ENCODE measurements around the gene ENOPH1. TPM values are rescaled to one million over a fixed set of nuclear protein-coding genes. Genes with fewer than 3 reads are reported as not detected.
"Not testable (repeated sequence)": the region's sequence is repeated elsewhere in the genome, so short reads cannot be mapped to it uniquely, and the experiment has no call there.

The ENOPH1 gene
- total RNA-seq, 2 donors from 2014 or later = 47.1 to 57.3 TPM

DNA sequence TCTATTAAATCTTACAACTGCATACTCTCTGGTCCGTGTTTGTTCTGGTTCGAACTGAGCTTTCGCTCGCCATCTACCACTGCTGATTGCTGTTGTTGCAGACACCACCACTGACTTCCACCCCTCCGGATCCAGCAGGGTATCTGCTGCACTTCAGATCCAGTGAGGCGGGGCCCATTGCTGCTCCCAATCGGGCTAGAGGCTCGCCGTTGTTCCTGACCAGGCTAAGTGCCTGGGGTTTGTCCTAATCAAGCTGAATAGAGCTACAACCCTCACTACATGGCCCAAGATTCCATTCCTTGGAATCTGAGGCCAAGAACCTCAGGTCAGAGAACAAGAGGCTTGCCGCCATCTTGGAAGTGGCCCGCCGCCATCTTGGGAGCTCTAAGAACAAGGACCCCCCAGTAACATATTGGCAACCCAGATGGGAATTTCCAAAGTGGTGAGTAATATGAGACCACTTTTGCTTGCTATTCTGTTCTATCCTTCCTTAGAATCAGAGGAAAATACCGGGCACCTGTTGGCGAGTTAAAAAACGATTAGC, 43.3 kb downstream of the ENOPH1 start:
- H3K4me3 Mint-ChIP-seq = no peak overlapping the region
- no peak overlapping the region for H3K27ac ChIP-seq (ENCODE audit: low read depth, low read length)
- peaks cover 2% of the 10 kb centered on the region for H3K9me3 ChIP-seq (ENCODE audit: control insufficient read depth, low read length)
- TF ChIP-seq, protein P1, sequence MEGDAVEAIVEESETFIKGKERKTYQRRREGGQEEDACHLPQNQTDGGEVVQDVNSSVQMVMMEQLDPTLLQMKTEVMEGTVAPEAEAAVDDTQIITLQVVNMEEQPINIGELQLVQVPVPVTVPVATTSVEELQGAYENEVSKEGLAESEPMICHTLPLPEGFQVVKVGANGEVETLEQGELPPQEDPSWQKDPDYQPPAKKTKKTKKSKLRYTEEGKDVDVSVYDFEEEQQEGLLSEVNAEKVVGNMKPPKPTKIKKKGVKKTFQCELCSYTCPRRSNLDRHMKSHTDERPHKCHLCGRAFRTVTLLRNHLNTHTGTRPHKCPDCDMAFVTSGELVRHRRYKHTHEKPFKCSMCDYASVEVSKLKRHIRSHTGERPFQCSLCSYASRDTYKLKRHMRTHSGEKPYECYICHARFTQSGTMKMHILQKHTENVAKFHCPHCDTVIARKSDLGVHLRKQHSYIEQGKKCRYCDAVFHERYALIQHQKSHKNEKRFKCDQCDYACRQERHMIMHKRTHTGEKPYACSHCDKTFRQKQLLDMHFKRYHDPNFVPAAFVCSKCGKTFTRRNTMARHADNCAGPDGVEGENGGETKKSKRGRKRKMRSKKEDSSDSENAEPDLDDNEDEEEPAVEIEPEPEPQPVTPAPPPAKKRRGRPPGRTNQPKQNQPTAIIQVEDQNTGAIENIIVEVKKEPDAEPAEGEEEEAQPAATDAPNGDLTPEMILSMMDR (conservative IDR thresholded peaks at IDR 0.05) = no peak
- no peak overlapping the region for H3K9ac ChIP-seq (ENCODE audit: extremely low read depth, low read length, poor library complexity, severe bottlenecking)
- H3K4me1 Mint-ChIP-seq = peaks cover 39% of the 10 kb centered on the region
- no peaks in the 10 kb centered on the region for H3K36me3 Mint-ChIP-seq (ENCODE audit: low read depth)
- H3K36me3 ChIP-seq (ENCODE audit: control insufficient read depth, insufficient read depth, low read length) = peaks cover 6% of the 10 kb centered on the region
- H3K9me3 Mint-ChIP-seq = peaks cover 2% of the 10 kb centered on the region
- H3K27me3 Mint-ChIP-seq (ENCODE audit: insufficient read depth) = no peaks in the 10 kb centered on the region
- 97 to 98% methylated on average over 9 to 15 of the region's 15 CpGs for WGBS, 2 experiments (ENCODE audit: insufficient coverage in 1 of 2, insufficient read length in 1 of 2)
- H3K27ac Mint-ChIP-seq = no peak overlapping the region
- DNase-seq = peak; percentile 45
- H3K4me1 ChIP-seq (ENCODE audit: control insufficient read depth, insufficient read depth, low read length) = peaks cover 8% of the 10 kb centered on the region
- no peak overlapping the region for H3K4me3 ChIP-seq (ENCODE audit: low read length)
- H3K27me3 ChIP-seq (ENCODE audit: control insufficient read depth, insufficient read depth, low read length, poor library complexity, severe bottlenecking) = no peaks in the 10 kb centered on the region

DNA sequence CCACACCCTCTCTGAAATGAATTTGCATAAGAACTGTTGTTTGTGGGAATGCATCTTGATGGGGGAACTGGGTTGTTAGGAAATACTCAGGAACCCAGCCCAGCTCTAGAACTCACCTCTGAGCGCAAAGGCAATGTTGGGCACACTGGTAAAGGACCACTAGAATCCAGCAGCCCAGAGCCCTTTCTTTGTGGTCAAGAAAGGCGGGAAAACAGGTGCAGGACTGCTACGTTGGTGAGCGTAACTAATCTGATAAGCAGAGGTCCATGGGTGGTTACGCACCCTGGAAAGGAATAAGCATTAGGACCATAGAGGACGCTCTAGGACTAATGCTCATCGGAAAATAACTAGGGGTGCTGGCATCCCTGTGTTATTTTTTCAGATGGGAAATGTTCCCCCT, 45.5 kb downstream of the ENOPH1 start:
- not testable (repeated sequence) for H3K4me3 ChIP-seq (ENCODE audit: low read length); H3K9me3 Mint-ChIP-seq; H3K27me3 ChIP-seq (ENCODE audit: control insufficient read depth, insufficient read depth, low read length, poor library complexity, severe bottlenecking); H3K4me3 Mint-ChIP-seq; DNase-seq; H3K9ac ChIP-seq (ENCODE audit: extremely low read depth, low read length, poor library complexity, severe bottlenecking); H3K27ac Mint-ChIP-seq; H3K27ac ChIP-seq (ENCODE audit: low read depth, low read length); H3K27me3 Mint-ChIP-seq (ENCODE audit: insufficient read depth); H3K4me1 ChIP-seq (ENCODE audit: control insufficient read depth, insufficient read depth, low read length); H3K36me3 Mint-ChIP-seq (ENCODE audit: low read depth); H3K36me3 ChIP-seq (ENCODE audit: control insufficient read depth, insufficient read depth, low read length); H3K9me3 ChIP-seq (ENCODE audit: control insufficient read depth, low read length)
- peaks cover 31% of the 10 kb centered on the region for H3K4me1 Mint-ChIP-seq
- WGBS, 2 experiments (ENCODE audit: insufficient coverage in 1 of 2, insufficient read length in 1 of 2) = 93 to 97% methylated on average over 4 to 7 of the region's 7 CpGs

DNA sequence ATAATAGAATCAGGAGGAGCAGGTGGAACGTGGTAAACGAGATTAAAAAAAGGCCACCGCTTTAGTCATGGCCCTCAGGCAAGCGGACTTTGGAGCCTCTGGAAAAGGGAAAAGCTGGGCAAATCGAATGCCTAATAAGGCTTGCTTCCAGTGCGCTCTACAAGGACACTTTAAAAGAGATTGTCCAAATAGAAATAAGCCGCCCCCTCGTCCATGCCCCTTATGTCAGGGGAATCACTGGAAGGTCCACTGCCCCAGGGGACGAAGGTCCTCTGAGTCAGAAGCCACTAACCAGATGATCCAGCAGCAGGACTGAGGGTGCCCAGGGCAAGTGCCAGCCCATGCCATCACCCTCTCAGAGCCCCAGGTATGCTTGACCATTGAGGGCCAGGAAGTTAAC, 47.1 kb downstream of the ENOPH1 start:
- H3K36me3 Mint-ChIP-seq (ENCODE audit: low read depth); H3K27me3 Mint-ChIP-seq (ENCODE audit: insufficient read depth); H3K27ac Mint-ChIP-seq; H3K27ac ChIP-seq (ENCODE audit: low read depth, low read length); H3K4me1 ChIP-seq (ENCODE audit: control insufficient read depth, insufficient read depth, low read length); H3K4me3 Mint-ChIP-seq; H3K4me3 ChIP-seq (ENCODE audit: low read length); H3K9me3 ChIP-seq (ENCODE audit: control insufficient read depth, low read length); H3K36me3 ChIP-seq (ENCODE audit: control insufficient read depth, insufficient read depth, low read length); H3K9me3 Mint-ChIP-seq; H3K9ac ChIP-seq (ENCODE audit: extremely low read depth, low read length, poor library complexity, severe bottlenecking); H3K27me3 ChIP-seq (ENCODE audit: control insufficient read depth, insufficient read depth, low read length, poor library complexity, severe bottlenecking): not testable (repeated sequence)
- H3K4me1 Mint-ChIP-seq = peaks cover 30% of the 10 kb centered on the region
- peak; percentile 10 for DNase-seq
- WGBS, 2 experiments (ENCODE audit: insufficient coverage in 1 of 2, insufficient read length in 1 of 2) = 93 to 100% methylated on average over 2 to 9 of the region's 9 CpGs

DNA sequence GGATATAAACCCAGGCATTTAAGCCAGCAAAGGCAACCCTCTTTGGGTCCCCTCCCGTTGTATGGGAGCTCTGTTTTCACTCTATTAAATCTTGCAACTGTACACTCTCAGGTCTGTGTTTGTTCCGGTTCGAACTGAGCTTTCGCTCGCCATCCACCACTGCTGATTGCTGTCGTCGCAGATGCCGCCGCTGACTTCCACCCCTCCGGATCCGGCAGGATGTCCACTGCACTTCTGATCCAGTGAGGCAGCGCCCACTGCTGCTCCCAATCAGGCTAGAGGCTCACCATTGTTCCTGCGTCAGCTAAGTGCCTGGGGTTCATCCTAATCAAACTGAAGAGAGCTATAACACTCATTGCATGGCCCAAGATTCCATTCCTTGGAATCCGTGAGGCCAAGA, 49.2 kb downstream of the ENOPH1 start:
- Mint-ChIP-seq H3K27me3 (ENCODE audit: insufficient read depth) (no peaks in the 10 kb centered on the region), H3K4me3 (no peak overlapping the region), H3K9me3 (peaks cover 8% of the 10 kb centered on the region), H3K27ac (no peak overlapping the region), H3K4me1 (peaks cover 24% of the 10 kb centered on the region), H3K36me3 (ENCODE audit: low read depth) (no peaks in the 10 kb centered on the region)
- DNase-seq = no peak
- TF ChIP-seq, protein P1 (conservative IDR thresholded peaks at IDR 0.05) = no peak
- Histone ChIP-seq H3K27ac (ENCODE audit: low read depth, low read length) (no peak overlapping the region), H3K9me3 (ENCODE audit: control insufficient read depth, low read length) (peaks cover 8% of the 10 kb centered on the region), H3K4me3 (ENCODE audit: low read length) (no peak overlapping the region), H3K4me1 (ENCODE audit: control insufficient read depth, insufficient read depth, low read length) (no peaks in the 10 kb centered on the region), H3K27me3 (ENCODE audit: control insufficient read depth, insufficient read depth, low read length, poor library complexity, severe bottlenecking) (no peaks in the 10 kb centered on the region), H3K9ac (ENCODE audit: extremely low read depth, low read length, poor library complexity, severe bottlenecking) (no peak overlapping the region), H3K36me3 (ENCODE audit: control insufficient read depth, insufficient read depth, low read length) (peaks cover 2% of the 10 kb centered on the region)
- WGBS, 2 experiments (ENCODE audit: insufficient coverage in 1 of 2, insufficient read length in 1 of 2) = 97 to 100% methylated on average over 12 to 14 of the region's 14 CpGs

All from endodermal cell (in vitro differentiated cells).